GM12875 (cell line): Measurements from ENCODE around the gene TMCO4.

Experiments used
- H3K4me3 ChIP-seq: one replicate; pipeline ENCODE4 v1.5.1; 2011; ENCODE audit warnings: low read depth, low read length, control low read depth
- TF ChIP-seq, protein P1 (sequence below): IDR thresholded peaks from 2 replicates; pipeline ENCODE4 v1.5.1; 2011; ENCODE audit warnings: low read depth, mild to moderate bottlenecking, control low read depth, inconsistent platforms, low read length, moderate library complexity, borderline replicate concordance; ENCODE audit not compliant: insufficient read depth

The TMCO4 gene

DNA sequence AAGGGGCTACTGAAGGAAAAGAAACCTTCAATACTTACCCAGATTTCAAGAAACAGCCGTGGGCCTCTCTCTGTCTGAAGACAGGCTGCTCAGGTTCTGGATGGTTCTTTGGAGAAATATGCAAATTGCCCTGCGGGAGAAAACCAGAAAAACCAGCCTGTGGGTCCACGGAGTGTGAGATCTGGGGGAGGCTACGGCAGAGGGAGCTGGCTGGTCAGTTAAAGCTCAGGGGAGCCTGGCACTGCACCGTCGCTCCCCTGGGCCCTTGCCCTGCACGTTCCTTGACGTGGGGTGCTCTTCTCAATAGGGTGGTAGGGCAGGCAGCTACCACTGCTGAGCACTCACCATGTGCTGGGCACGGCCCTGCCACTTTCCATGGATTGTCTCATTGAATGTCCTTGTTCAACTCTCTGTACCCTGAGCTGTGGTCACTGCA is 12.7 kb downstream of the TMCO4 start:
- H3K4me3 ChIP-seq, result no peak overlapping the region
- TF ChIP-seq, protein P1, sequence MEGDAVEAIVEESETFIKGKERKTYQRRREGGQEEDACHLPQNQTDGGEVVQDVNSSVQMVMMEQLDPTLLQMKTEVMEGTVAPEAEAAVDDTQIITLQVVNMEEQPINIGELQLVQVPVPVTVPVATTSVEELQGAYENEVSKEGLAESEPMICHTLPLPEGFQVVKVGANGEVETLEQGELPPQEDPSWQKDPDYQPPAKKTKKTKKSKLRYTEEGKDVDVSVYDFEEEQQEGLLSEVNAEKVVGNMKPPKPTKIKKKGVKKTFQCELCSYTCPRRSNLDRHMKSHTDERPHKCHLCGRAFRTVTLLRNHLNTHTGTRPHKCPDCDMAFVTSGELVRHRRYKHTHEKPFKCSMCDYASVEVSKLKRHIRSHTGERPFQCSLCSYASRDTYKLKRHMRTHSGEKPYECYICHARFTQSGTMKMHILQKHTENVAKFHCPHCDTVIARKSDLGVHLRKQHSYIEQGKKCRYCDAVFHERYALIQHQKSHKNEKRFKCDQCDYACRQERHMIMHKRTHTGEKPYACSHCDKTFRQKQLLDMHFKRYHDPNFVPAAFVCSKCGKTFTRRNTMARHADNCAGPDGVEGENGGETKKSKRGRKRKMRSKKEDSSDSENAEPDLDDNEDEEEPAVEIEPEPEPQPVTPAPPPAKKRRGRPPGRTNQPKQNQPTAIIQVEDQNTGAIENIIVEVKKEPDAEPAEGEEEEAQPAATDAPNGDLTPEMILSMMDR, result no peak

GRCh38 chr1:19785660-19786059 is 14.1 kb downstream of the TMCO4 start:
- TF ChIP-seq, protein P1, result no peak
- no peak overlapping the region for H3K4me3 ChIP-seq

GRCh38 chr1:19780267-19780877 is 19.3 kb downstream of the TMCO4 start:
- TF ChIP-seq, protein P1, result no peak
- no peak overlapping the region for H3K4me3 ChIP-seq

DNA sequence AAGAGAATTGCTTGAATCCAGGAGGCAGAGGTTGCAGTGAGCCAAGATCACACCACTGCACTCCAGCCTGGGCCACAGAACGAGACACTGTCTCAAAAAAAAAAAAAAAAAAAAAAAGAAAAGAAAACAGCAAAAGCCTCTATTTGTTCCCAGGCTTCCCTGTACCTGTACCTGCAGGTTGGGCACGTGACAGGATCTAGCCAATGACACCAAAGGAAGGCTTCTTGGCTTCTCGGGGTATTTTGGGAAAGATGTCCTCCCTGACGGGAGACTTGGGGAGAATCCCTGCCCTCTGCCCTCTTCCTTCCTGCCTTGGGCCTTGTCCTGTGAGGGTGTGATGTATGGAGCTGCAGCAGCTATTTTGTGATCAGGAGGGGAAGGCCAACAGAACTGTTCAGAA is 22.8 kb downstream of the TMCO4 start:
- no peak overlapping the region for H3K4me3 ChIP-seq
- TF ChIP-seq, protein P1, result no peak

DNA sequence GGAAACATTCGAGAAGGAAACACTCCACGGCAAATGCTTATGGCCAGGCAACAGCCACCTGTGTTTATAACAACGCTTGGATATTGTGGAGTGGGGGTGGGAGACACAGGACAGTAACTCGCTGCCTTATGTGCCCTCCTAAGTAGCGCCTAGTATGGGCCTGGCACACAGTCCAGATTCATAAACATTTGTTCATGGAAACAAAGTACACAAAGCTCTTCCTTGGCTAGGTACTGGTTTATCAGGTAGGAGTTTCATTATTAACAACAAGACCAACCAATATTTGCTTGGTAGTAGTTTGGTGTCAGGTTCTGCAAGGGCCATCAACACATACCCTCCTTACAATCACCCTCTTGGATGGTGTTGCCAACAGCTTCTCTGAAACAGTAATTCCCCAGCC is 23.4 kb downstream of the TMCO4 start:
- TF ChIP-seq, protein P1, result no peak
- no peak overlapping the region for H3K4me3 ChIP-seq

- H3K4me3 ChIP-seq, result no peak overlapping the region
- TF ChIP-seq, protein P1, result no peak
These were observed 23.9 kb downstream of the TMCO4 start for GRCh38 chr1:19775831-19776230.

DNA sequence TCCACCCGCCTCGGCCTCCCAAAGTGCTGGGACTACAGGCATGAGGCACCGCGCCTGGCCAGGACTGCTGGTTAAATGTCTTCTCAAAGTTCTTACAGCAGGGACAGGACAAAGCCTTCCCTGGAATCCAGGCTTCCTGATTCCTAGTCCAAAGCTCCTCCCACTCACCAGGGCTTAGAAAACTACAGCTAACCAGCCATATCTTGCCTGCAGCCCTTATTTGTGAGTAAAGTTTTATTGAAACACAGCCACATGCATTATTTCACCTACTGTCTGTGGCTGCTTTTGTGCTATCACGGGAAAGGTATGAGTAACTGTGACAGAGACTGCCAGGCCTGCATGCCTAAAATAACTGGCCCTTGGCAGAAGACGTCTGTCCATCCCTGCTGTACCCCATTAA is 24.4 kb downstream of the TMCO4 start:
- TF ChIP-seq, protein P1, result no peak
- no peak overlapping the region for H3K4me3 ChIP-seq
